ENCODE measurements around the gene FNIP1.

DNA sequence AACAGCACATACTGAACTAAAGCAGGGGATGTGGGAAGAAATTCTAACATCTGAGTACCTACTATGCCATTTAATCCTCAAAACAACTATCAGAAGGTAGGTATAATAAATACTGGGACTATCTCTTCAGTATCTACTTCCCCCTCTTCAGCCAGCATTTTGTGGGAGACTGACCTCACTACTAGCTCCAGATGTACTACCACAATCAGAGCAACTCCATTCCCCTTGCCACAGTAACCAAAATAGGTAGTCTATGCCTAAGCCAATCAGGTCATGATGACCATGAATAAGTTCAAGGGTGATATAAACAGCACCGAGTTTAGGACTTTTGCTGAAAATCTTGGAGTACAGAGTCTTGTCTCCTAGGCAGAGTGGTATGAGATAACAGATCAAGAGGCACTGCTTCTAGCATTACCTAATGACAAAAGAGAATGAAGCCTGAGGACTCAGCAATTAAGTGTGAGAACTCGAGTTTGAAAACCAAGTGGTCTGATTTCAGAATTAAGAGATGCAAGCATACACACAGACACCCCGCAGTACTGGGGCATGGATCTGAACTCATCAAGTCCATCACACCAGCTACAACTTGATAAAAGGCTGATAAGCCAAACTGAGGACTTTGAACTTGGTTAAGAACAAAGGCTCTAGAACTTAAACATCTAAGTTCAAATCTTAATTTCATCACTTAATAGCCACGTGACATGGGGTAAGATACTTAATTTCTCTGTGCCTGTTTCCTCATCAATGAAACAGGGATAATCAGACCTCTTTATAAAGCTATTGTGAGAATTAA, 9.7 kb downstream of the FNIP1 start:
- TF ChIP-seq POLR2AphosphoS5 (IDR thresholded peaks at IDR 0.05; ENCODE audit: insufficient read depth in 1 of 2, low read depth in 1 of 2), result no peak
- TF ChIP-seq, protein P1, sequence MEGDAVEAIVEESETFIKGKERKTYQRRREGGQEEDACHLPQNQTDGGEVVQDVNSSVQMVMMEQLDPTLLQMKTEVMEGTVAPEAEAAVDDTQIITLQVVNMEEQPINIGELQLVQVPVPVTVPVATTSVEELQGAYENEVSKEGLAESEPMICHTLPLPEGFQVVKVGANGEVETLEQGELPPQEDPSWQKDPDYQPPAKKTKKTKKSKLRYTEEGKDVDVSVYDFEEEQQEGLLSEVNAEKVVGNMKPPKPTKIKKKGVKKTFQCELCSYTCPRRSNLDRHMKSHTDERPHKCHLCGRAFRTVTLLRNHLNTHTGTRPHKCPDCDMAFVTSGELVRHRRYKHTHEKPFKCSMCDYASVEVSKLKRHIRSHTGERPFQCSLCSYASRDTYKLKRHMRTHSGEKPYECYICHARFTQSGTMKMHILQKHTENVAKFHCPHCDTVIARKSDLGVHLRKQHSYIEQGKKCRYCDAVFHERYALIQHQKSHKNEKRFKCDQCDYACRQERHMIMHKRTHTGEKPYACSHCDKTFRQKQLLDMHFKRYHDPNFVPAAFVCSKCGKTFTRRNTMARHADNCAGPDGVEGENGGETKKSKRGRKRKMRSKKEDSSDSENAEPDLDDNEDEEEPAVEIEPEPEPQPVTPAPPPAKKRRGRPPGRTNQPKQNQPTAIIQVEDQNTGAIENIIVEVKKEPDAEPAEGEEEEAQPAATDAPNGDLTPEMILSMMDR (IDR thresholded peaks at IDR 0.05), result no peak

All from vagina (tissue), 2 donors.